Upper lobe of left lung (tissue), 6 donors: Measurements from ENCODE around the gene C2orf49. TPM values are rescaled to one million over a fixed set of nuclear protein-coding genes. Genes with fewer than 3 reads are reported as not detected.
"Not testable (repeated sequence)": the region's sequence is repeated elsewhere in the genome, so short reads cannot be mapped to it uniquely, and the experiment has no call there.

Source experiments
- ATAC-seq, 2 donors: fragments of 200-7000 bp; cut with Tn5 transposase; one replicate each; pipeline ENCODE4 v1.9.1; 2022; ENCODE audit warnings: mild to moderate bottlenecking in 2 of 2, moderate library complexity in 2 of 2; ENCODE audit not compliant: low FRiP score in 2 of 2
- DNase-seq, 2 donors: peaks; one replicate each; pipeline ENCODE4 v3.0.0-alpha.2; 2019 to 2020
- H3K27ac ChIP-seq, 4 donors: fragments of 200-600 bp; sonication (generic); one replicate each; pipeline ENCODE4 v1.5.1; 2016 to 2019
- H3K27me3 ChIP-seq, 4 donors: fragments of 200-600 bp; sonication (generic); one replicate each; pipeline ENCODE4 v1.5.1; 2017 to 2019
- H3K36me3 ChIP-seq, 4 donors: fragments of 200-600 bp; sonication (generic); one replicate each; pipeline ENCODE4 v1.5.1; 2016 to 2019
- H3K4me1 ChIP-seq, 4 donors: fragments of 200-600 bp; sonication (generic); one replicate each; pipeline ENCODE4 v1.5.1; 2018 to 2019
- H3K4me3 ChIP-seq, 4 donors: fragments of 200-600 bp; sonication (generic); one replicate each; pipeline ENCODE4 v1.5.1; 2017 to 2019; ENCODE audit warnings: mild to moderate bottlenecking in 2 of 4, moderate library complexity in 1 of 4
- H3K9me3 ChIP-seq, 4 donors: fragments of 200-600 bp; sonication (generic); one replicate each; pipeline ENCODE4 v1.5.1; 2018 to 2019
- CTCF ChIP-seq, 6 experiments: fragments of 450-650 bp in 4 of 6; fragments of 200-600 bp in 2 of 6; sonication (generic) in 2 of 6; IDR thresholded peaks; one replicate each; pipeline ENCODE4 v1.5.1; 2016 to 2019; ENCODE audit warnings: antibody characterized with exemption in 6 of 6
- EP300 ChIP-seq, 4 donors: sonication (generic); formaldehyde crosslinking; IDR thresholded peaks; one replicate each; pipeline ENCODE4 v1.5.1; 2017; ENCODE audit warnings: antibody characterized with exemption in 4 of 4, control low read depth in 2 of 4
- POLR2A ChIP-seq, 4 donors: fragments of 450-650 bp; IDR thresholded peaks; one replicate each; pipeline ENCODE4 v1.5.1; 2016 to 2017; ENCODE audit warnings: antibody characterized with exemption in 4 of 4, mild to moderate bottlenecking in 2 of 4
- POLR2AphosphoS5 ChIP-seq, 2 donors: sonication (generic); formaldehyde crosslinking; IDR thresholded peaks; one replicate each; pipeline ENCODE4 v1.5.1; 2017; ENCODE audit warnings: antibody characterized with exemption in 2 of 2
- WGBS, 2 donors: methylation state at CpG; one replicate each; pipeline ENCODE4 v1.1.5; 2017 to 2018; 5-methylcytosine and 5-hydroxymethylcytosine counted together
- total RNA-seq, 6 donors: library from RNA; depleted of rRNA in 4 of 6; stranded (reverse); fragments of >200 nt in 4 of 6; gene quantifications; one replicate each; pipeline versions ENCODE4 v1.1.0 to v1.2.1, GENCODE V29; 2016 to 2021
- donor health status: DM: no; HTN: no; CAD: no; lungs with moderate emphysema.
- donor health status: DM: no; HTN: yes; CAD: no; lungs with severe emphysema.

The C2orf49 gene
- total RNA-seq, 6 donors from 2014 or later: 12.8 to 38.5 (median 13.5) TPM

- Histone ChIP-seq H3K9me3 (no peaks in the 10 kb centered on the region), H3K36me3 (no peaks in the 10 kb centered on the region), H3K27ac (no peak overlapping the region), H3K4me3 (no peak overlapping the region), H3K4me1 (peaks cover 1 to 22% (median 8%) of the 10 kb centered on the region in 4 donors), H3K27me3 (no peaks in the 10 kb centered on the region)
- ATAC-seq: no peak
- no peak for DNase-seq
- WGBS, 2 donors: 55 to 73% methylated on average over 2 to 5 of the region's 5 CpGs
- TF ChIP-seq POLR2AphosphoS5 (IDR thresholded peaks at IDR 0.05) (no peak), EP300 (IDR thresholded peaks at IDR 0.05) (no peak)
These were observed 14.2 kb upstream of the C2orf49 start for GRCh38 chr2:105323111-105323510.

- WGBS, 2 donors: 64 to 68% methylated on average over 4 of the region's 4 CpGs
- no peak for TF ChIP-seq POLR2AphosphoS5 (IDR thresholded peaks at IDR 0.05)
- TF ChIP-seq EP300 (IDR thresholded peaks at IDR 0.05): no peak
- TF ChIP-seq CTCF (IDR thresholded peaks at IDR 0.05): no peak
- TF ChIP-seq POLR2A (IDR thresholded peaks at IDR 0.05): no peak
- H3K36me3 ChIP-seq: no peaks in the 10 kb centered on the region
- no peaks in the 10 kb centered on the region for H3K9me3 ChIP-seq
- ATAC-seq (no peak), DNase-seq (no peak)
- no peaks in the 10 kb centered on the region for H3K27me3 ChIP-seq
- H3K4me3 ChIP-seq: no peak overlapping the region
- H3K27ac ChIP-seq: no peak overlapping the region
- H3K4me1 ChIP-seq: peaks cover 11 to 32% (median 16%) of the 10 kb centered on the region in 4 donors
These were observed 13.2 kb upstream of the C2orf49 start for GRCh38 chr2:105324101-105324500.

- H3K4me3 ChIP-seq: no peak overlapping the region
- TF ChIP-seq EP300 (IDR thresholded peaks at IDR 0.05) (no peak), POLR2AphosphoS5 (IDR thresholded peaks at IDR 0.05) (no peak), CTCF (IDR thresholded peaks at IDR 0.05) (no peak)
- H3K27me3 ChIP-seq: no peaks in the 10 kb centered on the region
- no peak for ATAC-seq
- WGBS, 2 donors: 69 to 77% methylated on average over 4 of the region's 4 CpGs
- H3K27ac ChIP-seq: no peak overlapping the region
- H3K9me3 ChIP-seq: no peaks in the 10 kb centered on the region
- peaks cover 12 to 32% (median 16%) of the 10 kb centered on the region in 4 donors for H3K4me1 ChIP-seq
- no peak for DNase-seq
- no peaks in the 10 kb centered on the region for H3K36me3 ChIP-seq
These were observed 12.6 kb upstream of the C2orf49 start for GRCh38 chr2:105324732-105325131.

- no peak for TF ChIP-seq POLR2A (IDR thresholded peaks at IDR 0.05)
- TF ChIP-seq EP300 (IDR thresholded peaks at IDR 0.05): no peak
- no peaks in the 10 kb centered on the region for H3K9me3 ChIP-seq
- peaks cover 15 to 33% (median 20%) of the 10 kb centered on the region in 4 donors for H3K4me1 ChIP-seq
- no peak overlapping the region for H3K27ac ChIP-seq
- H3K4me3 ChIP-seq: no peak overlapping the region
- DNase-seq (no peak), ATAC-seq (no peak)
- 58 to 85% methylated on average over 3 of the region's 3 CpGs for WGBS, 2 donors
- H3K36me3 ChIP-seq: no peaks in the 10 kb centered on the region
- no peaks in the 10 kb centered on the region for H3K27me3 ChIP-seq
These were observed 11.9 kb upstream of the C2orf49 start for GRCh38 chr2:105325389-105325963.

- not testable (repeated sequence) for H3K36me3 ChIP-seq, DNase-seq, H3K9me3 ChIP-seq, ATAC-seq, H3K4me3 ChIP-seq, H3K27ac ChIP-seq, H3K27me3 ChIP-seq
- 82 to 98% methylated on average over 3 of the region's 3 CpGs for WGBS, 2 donors
- H3K4me1 ChIP-seq: peaks cover 11 to 29% (median 21%) of the 10 kb centered on the region in 4 donors
These were observed 10.1 kb upstream of the C2orf49 start for GRCh38 chr2:105327271-105327670.

- ATAC-seq (no peak), DNase-seq (no peak)
- 79 to 91% methylated on average over 2 of the region's 2 CpGs for WGBS, 2 donors
- TF ChIP-seq POLR2A (IDR thresholded peaks at IDR 0.05): no peak
- no peaks in the 10 kb centered on the region for H3K36me3 ChIP-seq
- no peak overlapping the region for H3K27ac ChIP-seq
- H3K9me3 ChIP-seq: no peaks in the 10 kb centered on the region
- no peaks in the 10 kb centered on the region for H3K27me3 ChIP-seq
- H3K4me3 ChIP-seq: no peak overlapping the region
- H3K4me1 ChIP-seq: peaks cover 11 to 29% (median 21%) of the 10 kb centered on the region in 4 donors
These were observed 9.7 kb upstream of the C2orf49 start for GRCh38 chr2:105327690-105328089.
